ENCODE results near the gene COL15A1. TPM values are rescaled to one million over a fixed set of nuclear protein-coding genes. Genes with fewer than 3 reads are reported as not detected.

COL15A1 gene
- polyA plus RNA-seq, 1 donor (not counting 4 experiments of a cell fraction or from before 2014, with no cell fraction given) = not detected

DNA sequence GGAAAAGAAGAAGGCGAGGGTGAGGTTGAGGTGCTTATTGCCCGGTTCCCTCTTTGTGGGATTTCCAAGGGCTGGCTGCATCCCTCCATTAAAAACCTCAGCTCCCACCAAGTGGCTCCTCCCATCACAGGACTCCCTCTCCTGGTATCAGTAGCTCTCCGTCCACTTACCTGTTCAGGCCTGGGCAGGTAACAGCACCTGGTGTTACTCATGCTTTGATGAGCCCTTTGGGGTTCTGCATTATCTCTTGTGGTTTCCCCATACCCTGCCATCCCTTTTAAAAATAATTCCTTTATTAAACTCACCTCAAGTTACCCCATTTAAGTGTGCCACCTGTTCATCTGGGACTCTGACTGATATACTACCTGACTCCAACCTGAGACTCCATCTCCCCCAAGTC, 143.8 kb downstream of the COL15A1 start:
- no peak overlapping the region for H3K9ac ChIP-seq (ENCODE audit: control insufficient read depth, extremely low read depth, insufficient read depth, low read length)
- H3K9me3 ChIP-seq (ENCODE audit: control insufficient read depth, low read depth, low read length) = peaks cover 5% of the 10 kb centered on the region
- H3K36me3 ChIP-seq (ENCODE audit: control insufficient read depth in 2 of 2, extremely low read depth in 1 of 2, insufficient read depth in 2 of 2, low read length in 2 of 2) = no peaks in the 10 kb centered on the region
- peaks cover 7% of the 10 kb centered on the region for H3K4me1 ChIP-seq (ENCODE audit: control insufficient read depth, extremely low read depth, insufficient read depth, low read length)
- H3K79me2 ChIP-seq (ENCODE audit: control insufficient read depth, insufficient read depth, low read length) = no peaks in the 10 kb centered on the region
- H3K4me3 ChIP-seq (ENCODE audit: control insufficient read depth in 2 of 3, extremely low read depth in 1 of 3, insufficient read depth in 2 of 3, low read depth in 1 of 3, low read length in 3 of 3) = no peak overlapping the region
- no peak overlapping the region for H2AFZ ChIP-seq (ENCODE audit: control insufficient read depth, low read length)
- no peak overlapping the region for H3K27ac ChIP-seq (ENCODE audit: control insufficient read depth, insufficient read depth, low read length)
- DNase-seq (ENCODE audit: low read depth, low spot score) (no peak), FAIRE-seq (no peak)
- no peaks in the 10 kb centered on the region for H3K27me3 ChIP-seq (ENCODE audit: control insufficient read depth, extremely low read depth, insufficient read depth, low read length)
- no peaks in the 10 kb centered on the region for H3K9me1 ChIP-seq (ENCODE audit: control insufficient read depth, extremely low read depth, insufficient read depth, low read length)
- TF ChIP-seq, protein P1, sequence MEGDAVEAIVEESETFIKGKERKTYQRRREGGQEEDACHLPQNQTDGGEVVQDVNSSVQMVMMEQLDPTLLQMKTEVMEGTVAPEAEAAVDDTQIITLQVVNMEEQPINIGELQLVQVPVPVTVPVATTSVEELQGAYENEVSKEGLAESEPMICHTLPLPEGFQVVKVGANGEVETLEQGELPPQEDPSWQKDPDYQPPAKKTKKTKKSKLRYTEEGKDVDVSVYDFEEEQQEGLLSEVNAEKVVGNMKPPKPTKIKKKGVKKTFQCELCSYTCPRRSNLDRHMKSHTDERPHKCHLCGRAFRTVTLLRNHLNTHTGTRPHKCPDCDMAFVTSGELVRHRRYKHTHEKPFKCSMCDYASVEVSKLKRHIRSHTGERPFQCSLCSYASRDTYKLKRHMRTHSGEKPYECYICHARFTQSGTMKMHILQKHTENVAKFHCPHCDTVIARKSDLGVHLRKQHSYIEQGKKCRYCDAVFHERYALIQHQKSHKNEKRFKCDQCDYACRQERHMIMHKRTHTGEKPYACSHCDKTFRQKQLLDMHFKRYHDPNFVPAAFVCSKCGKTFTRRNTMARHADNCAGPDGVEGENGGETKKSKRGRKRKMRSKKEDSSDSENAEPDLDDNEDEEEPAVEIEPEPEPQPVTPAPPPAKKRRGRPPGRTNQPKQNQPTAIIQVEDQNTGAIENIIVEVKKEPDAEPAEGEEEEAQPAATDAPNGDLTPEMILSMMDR (optimal IDR thresholded peaks at IDR 0.05 in 1 of 3, IDR thresholded peaks at IDR 0.05 in 1 of 3, conservative IDR thresholded peaks at IDR 0.05 in 1 of 3; ENCODE audit: extremely low read depth in 1 of 3, insufficient read depth in 2 of 3, low read length in 3 of 3) = peak in 1 of 3 experiments; percentile 28
- TF ChIP-seq EZH2 (IDR thresholded peaks at IDR 0.05; ENCODE audit: low read length) = no peak
- no peak overlapping the region for H3K4me2 ChIP-seq (ENCODE audit: control insufficient read depth, extremely low read depth, insufficient read depth, low read depth, low read length)
- H4K20me1 ChIP-seq (ENCODE audit: control insufficient read depth, extremely low read depth, insufficient read depth, low read length) = no peaks in the 10 kb centered on the region
- dilution Hi-C loops (cut with MboI; ENCODE audit: extremely low pct_ligation_motif_present, low sequenced_read_pairs) = no loop called here

DNA sequence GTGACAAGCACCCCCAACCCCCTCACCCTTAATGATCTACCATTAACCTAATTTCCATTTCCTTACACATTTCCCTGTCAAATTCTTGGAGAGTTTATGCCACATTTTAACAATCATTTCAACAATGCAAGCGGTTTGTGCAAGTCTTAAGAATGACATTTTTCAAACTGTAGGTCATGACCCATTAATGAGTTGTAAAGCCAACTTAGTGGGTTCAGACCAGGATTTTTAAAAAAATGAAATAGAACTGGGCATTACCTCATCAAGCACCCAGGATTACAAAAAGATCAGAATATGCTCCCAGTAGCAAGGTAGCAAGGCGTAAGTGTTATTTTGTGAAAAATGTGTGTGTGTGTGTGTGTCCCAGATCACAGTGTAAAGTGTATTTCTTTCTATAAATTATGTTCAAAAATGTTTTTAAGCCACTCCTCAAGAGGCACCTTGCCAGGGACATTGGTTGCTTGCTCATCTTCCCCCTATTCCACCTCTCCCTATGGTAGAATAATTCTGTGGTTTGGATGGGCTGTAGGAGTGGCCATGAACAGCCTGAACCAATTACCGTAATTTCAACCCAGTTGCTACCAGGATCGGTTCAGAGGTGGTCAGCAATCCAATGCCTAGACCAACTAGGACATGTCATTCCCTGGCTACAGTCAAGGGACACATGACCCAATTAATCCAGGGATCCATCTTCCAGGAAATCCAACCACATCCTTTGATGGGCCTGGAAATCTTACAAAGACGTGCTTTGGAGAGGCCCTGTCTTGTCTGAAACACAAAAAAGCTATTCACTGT, 146.8 kb downstream of the COL15A1 start:
- no peak for DNase-seq (ENCODE audit: low read depth, low spot score)

More for the DNA sequence above, 146.8 kb downstream of the COL15A1 start:
- no peak overlapping the region for H2AFZ ChIP-seq (ENCODE audit: control insufficient read depth, low read length)
- no peaks in the 10 kb centered on the region for H3K79me2 ChIP-seq (ENCODE audit: control insufficient read depth, insufficient read depth, low read length)
- H3K9ac ChIP-seq (ENCODE audit: control insufficient read depth, extremely low read depth, insufficient read depth, low read length) = no peak overlapping the region
- no peaks in the 10 kb centered on the region for H4K20me1 ChIP-seq (ENCODE audit: control insufficient read depth, extremely low read depth, insufficient read depth, low read length)
- FAIRE-seq = no peak
- peaks cover 5% of the 10 kb centered on the region for H3K9me3 ChIP-seq (ENCODE audit: control insufficient read depth, low read depth, low read length)
- H3K27ac ChIP-seq (ENCODE audit: control insufficient read depth, insufficient read depth, low read length) = no peak overlapping the region
- TF ChIP-seq, protein P1 (optimal IDR thresholded peaks at IDR 0.05 in 1 of 3, IDR thresholded peaks at IDR 0.05 in 1 of 3, conservative IDR thresholded peaks at IDR 0.05 in 1 of 3; ENCODE audit: extremely low read depth in 1 of 3, insufficient read depth in 2 of 3, low read length in 3 of 3) = no peak
- no peak for TF ChIP-seq EZH2 (IDR thresholded peaks at IDR 0.05; ENCODE audit: low read length)
- no peaks in the 10 kb centered on the region for H3K27me3 ChIP-seq (ENCODE audit: control insufficient read depth, extremely low read depth, insufficient read depth, low read length)
- dilution Hi-C loops (cut with MboI; ENCODE audit: extremely low pct_ligation_motif_present, low sequenced_read_pairs) = no loop called here
- H3K36me3 ChIP-seq (ENCODE audit: control insufficient read depth in 2 of 2, extremely low read depth in 1 of 2, insufficient read depth in 2 of 2, low read length in 2 of 2) = no peaks in the 10 kb centered on the region
- no peaks in the 10 kb centered on the region for H3K9me1 ChIP-seq (ENCODE audit: control insufficient read depth, extremely low read depth, insufficient read depth, low read length)
- peaks cover 7% of the 10 kb centered on the region for H3K4me1 ChIP-seq (ENCODE audit: control insufficient read depth, extremely low read depth, insufficient read depth, low read length)
- no peak overlapping the region for H3K4me2 ChIP-seq (ENCODE audit: control insufficient read depth, extremely low read depth, insufficient read depth, low read depth, low read length)
- no peak overlapping the region for H3K4me3 ChIP-seq (ENCODE audit: control insufficient read depth in 2 of 3, extremely low read depth in 1 of 3, insufficient read depth in 2 of 3, low read depth in 1 of 3, low read length in 3 of 3)
